Adrenal gland (tissue), 12 donors: ENCODE data around the gene TRIO. TPM values are rescaled to one million over a fixed set of nuclear protein-coding genes. Genes with fewer than 3 reads are reported as not detected.

Source experiments
- DNase-seq, 7 donors: peaks; one replicate each; pipeline ENCODE4 v3.0.0-alpha.2; 2019 to 2020
- H3K27ac ChIP-seq, 5 donors: fragments of 200-600 bp; sonication (generic) in 4 of 5; 1 replicate in 3 of 5; 2 replicates in 2 of 5; pipeline versions ENCODE4 v1.5.1 to v1.8.0; 2016 to 2020; ENCODE audit warnings: mild to moderate bottlenecking in 1 of 5
- H3K27me3 ChIP-seq: fragments of 200-600 bp; 2 replicates; pipeline ENCODE4 v1.8.0; 2021
- H3K36me3 ChIP-seq, 2 donors: fragments of 200-600 bp; replicated peaks in 1 of 2; 1 replicate in 1 of 2; 2 replicates in 1 of 2; pipeline versions ENCODE4 v1.5.1 to v1.8.0; 2018 to 2022
- H3K4me1 ChIP-seq, 2 donors: fragments of 200-600 bp; replicated peaks in 1 of 2; 1 replicate in 1 of 2; 2 replicates in 1 of 2; pipeline versions ENCODE4 v1.5.1 to v1.8.0; 2018 to 2021
- H3K4me3 ChIP-seq, 4 donors: fragments of 200-600 bp; sonication (generic) in 3 of 4; one replicate each; pipeline ENCODE4 v1.5.1; 2016 to 2018
- H3K9me3 ChIP-seq, 3 donors: fragments of 200-600 bp; sonication (generic) in 1 of 3; replicated peaks in 1 of 3; 1 replicate in 2 of 3; 2 replicates in 1 of 3; pipeline versions ENCODE4 v1.5.1 to v1.8.0; 2016 to 2021
- POLR2A ChIP-seq, 2 donors: fragments of 450-650 bp; IDR thresholded peaks; one replicate each; pipeline ENCODE4 v1.6.1; 2017; ENCODE audit warnings: antibody characterized with exemption in 2 of 2, mild to moderate bottlenecking in 2 of 2, moderate library complexity in 1 of 2
- WGBS, 4 donors: extraction: QIAGEN DNeasy Blood & Tissue Kit in 2 of 4; methylation state at CpG; one replicate each; pipeline versions ENCODE4 v1.1.5 to v1.1.7; 2013 to 2017; 5-methylcytosine and 5-hydroxymethylcytosine counted together
- intact Hi-C, 2 donors: fragments of 100-400 bp; cut with DNase I; formaldehyde crosslinking; loops; one replicate each; pipeline versions ENCODE4 v1.14.1 to v1.15.0; 2022 to 2023
- polyA plus RNA-seq, 3 donors: library from polyadenylated mRNA; stranded (reverse); fragments of 200-250 nt in 2 of 3; fragments of 350-450 nt in 1 of 3; fragmentation: Illumina TruSeq in 1 of 3; extraction: RNeasy Lipid Tissue Mini Kit (QIAGEN cat#74804) in 1 of 3; gene quantifications; one replicate each; pipeline ENCODE4 v1.2.3, GENCODE V29; 2013 to 2014
- total RNA-seq, 9 donors: library from RNA; depleted of rRNA in 4 of 9; stranded (reverse); fragments of >200 nt in 4 of 9; fragments of 120-200 nt in 1 of 9; fragmentation: NEBNext Ultra II Directional in 1 of 9; extraction: Animal tissue kit (Norgen Biotek cat#: 25700) in 1 of 9; gene quantifications; one replicate each; pipeline versions ENCODE4 v1.1.0 to v1.2.4, GENCODE V29; 2013 to 2023
- TF ChIP-seq, protein P1 (sequence below), 6 experiments: fragments of 450-650 bp in 4 of 6; fragments of 200-600 bp in 2 of 6; sonication (generic) in 1 of 6; IDR thresholded peaks; 1 replicate in 5 of 6; 2 replicates in 1 of 6; pipeline versions ENCODE4 v1.5.1 to v1.8.0; 2016 to 2021; ENCODE audit warnings: antibody characterized with exemption in 6 of 6, mild to moderate bottlenecking in 2 of 6, moderate library complexity in 1 of 6
- donor health status: healthy with polysubstance abuse.
- donor health status: Bipolar disorder and iron deficiency.
- donor health status: DM: yes; HTN: yes; CAD: no.
- donor health status: DM: no; HTN: no; CAD: no.
- donor health status: DM: no; HTN: no; CAD: no.
- donor health status: DM: yes; HTN: yes; CAD: no.

Gene TRIO
- total and polyA plus RNA-seq, 12 donors: 27.3 to 109 (median 72.4) TPM

DNA sequence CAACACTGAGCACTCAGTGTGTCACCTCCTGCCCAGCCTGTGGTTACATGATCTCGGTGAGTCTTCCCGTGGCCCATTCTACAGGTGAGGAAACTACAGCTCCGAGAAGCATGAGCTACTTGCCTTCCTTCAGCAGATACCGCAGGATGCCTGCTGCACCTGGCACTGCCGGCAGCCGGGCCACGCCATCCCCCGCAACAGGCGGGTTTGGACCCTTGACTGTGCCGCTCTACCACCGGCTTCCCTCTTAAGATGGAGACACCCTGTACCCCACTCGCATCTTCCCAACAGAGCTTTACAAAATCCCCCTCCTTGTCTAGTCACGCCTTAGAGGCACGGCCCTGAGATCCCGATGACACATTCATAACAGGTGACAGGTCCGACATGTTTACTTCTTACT lies 363.5 kb downstream of the TRIO start:
- H3K4me1 ChIP-seq: no peaks in the 10 kb centered on the region
- no peak overlapping the region for H3K27ac ChIP-seq
- H3K9me3 ChIP-seq: no peaks in the 10 kb centered on the region
- DNase-seq: no peak
- no peak overlapping the region for H3K4me3 ChIP-seq
- 92 to 96% (median 95%) methylated on average over 14 to 16 of the region's 16 CpGs for WGBS, 4 donors
- TF ChIP-seq POLR2A (IDR thresholded peaks at IDR 0.05): no peak
- TF ChIP-seq, protein P1, sequence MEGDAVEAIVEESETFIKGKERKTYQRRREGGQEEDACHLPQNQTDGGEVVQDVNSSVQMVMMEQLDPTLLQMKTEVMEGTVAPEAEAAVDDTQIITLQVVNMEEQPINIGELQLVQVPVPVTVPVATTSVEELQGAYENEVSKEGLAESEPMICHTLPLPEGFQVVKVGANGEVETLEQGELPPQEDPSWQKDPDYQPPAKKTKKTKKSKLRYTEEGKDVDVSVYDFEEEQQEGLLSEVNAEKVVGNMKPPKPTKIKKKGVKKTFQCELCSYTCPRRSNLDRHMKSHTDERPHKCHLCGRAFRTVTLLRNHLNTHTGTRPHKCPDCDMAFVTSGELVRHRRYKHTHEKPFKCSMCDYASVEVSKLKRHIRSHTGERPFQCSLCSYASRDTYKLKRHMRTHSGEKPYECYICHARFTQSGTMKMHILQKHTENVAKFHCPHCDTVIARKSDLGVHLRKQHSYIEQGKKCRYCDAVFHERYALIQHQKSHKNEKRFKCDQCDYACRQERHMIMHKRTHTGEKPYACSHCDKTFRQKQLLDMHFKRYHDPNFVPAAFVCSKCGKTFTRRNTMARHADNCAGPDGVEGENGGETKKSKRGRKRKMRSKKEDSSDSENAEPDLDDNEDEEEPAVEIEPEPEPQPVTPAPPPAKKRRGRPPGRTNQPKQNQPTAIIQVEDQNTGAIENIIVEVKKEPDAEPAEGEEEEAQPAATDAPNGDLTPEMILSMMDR (IDR thresholded peaks at IDR 0.05): no peak
- H3K36me3 ChIP-seq: peaks cover 0 to 44% of the 10 kb centered on the region in 2 donors
- intact Hi-C loops: no loop called here
- no peaks in the 10 kb centered on the region for H3K27me3 ChIP-seq

DNA sequence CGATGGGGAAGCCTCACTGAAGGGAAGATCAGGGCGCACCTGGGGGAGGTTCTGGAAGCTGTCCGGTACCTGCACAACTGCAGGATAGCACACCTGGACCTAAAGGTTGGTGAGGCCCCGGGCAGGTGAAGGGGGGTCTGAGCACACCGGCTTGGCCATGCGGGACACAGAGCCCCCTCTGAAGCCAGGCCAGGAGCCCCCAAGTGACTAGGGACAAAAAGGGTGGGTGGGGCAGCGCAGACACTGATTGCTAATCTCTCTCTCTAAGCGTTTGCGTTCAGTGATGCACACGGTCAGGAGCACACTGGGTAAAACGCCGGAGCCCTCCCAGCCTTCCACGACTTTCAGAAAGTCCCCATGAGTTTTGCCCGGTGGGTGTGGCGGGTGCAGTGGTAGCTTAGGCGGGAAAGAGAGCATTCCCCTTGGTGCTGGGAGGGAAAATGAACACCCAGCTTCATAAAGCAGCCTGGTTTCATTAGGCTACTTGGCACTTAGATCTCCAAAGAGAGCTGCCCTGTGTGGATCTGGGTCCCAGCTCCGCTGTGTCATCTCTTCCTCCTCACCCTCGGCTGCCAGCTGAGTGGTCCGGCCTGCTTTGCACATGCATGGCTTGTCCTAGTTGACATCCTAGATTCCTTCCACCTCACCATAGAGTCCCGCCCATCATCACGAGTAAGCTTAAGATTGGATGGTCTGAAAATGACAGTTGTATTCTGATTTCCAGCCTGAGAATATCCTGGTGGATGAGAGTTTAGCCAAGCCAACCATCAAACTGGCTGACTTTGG lies 364.2 kb downstream of the TRIO start:
- intact Hi-C loops: no loop called here
- H3K4me3 ChIP-seq: no peak overlapping the region
- no peaks in the 10 kb centered on the region for H3K4me1 ChIP-seq
- H3K36me3 ChIP-seq: peaks cover 0 to 38% of the 10 kb centered on the region in 2 donors
- no peak for DNase-seq
- TF ChIP-seq, protein P1 (IDR thresholded peaks at IDR 0.05): no peak
- no peak for TF ChIP-seq POLR2A (IDR thresholded peaks at IDR 0.05)
- whole genome bisulfite sequencing, 4 donors: 92 to 95% (median 95%) methylated on average over 16 to 21 of the region's 21 CpGs
- H3K9me3 ChIP-seq: no peaks in the 10 kb centered on the region
- no peaks in the 10 kb centered on the region for H3K27me3 ChIP-seq
- H3K27ac ChIP-seq: no peak overlapping the region

DNA sequence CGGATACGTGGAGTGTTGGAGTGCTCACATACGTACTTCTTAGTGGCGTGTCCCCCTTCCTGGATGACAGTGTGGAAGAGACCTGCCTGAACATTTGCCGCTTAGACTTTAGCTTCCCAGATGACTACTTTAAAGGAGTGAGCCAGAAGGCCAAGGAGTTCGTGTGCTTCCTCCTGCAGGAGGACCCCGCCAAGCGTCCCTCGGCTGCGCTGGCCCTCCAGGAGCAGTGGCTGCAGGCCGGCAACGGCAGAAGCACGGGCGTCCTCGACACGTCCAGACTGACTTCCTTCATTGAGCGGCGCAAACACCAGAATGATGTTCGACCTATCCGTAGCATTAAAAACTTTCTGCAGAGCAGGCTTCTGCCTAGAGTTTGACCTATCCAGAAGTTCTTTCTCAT lies 364.9 kb downstream of the TRIO start:
- intact Hi-C loops: no loop called here
- H3K9me3 ChIP-seq: no peaks in the 10 kb centered on the region
- no peak overlapping the region for H3K27ac ChIP-seq
- peaks cover 0 to 31% of the 10 kb centered on the region in 2 donors for H3K36me3 ChIP-seq
- no peak overlapping the region for H3K4me3 ChIP-seq
- H3K27me3 ChIP-seq: no peaks in the 10 kb centered on the region
- TF ChIP-seq POLR2A (IDR thresholded peaks at IDR 0.05): no peak
- TF ChIP-seq, protein P1 (IDR thresholded peaks at IDR 0.05): no peak
- 95 to 97% (median 96%) methylated on average over 9 to 20 of the region's 20 CpGs for WGBS, 4 donors
- no peak for DNase-seq
- no peaks in the 10 kb centered on the region for H3K4me1 ChIP-seq

DNA sequence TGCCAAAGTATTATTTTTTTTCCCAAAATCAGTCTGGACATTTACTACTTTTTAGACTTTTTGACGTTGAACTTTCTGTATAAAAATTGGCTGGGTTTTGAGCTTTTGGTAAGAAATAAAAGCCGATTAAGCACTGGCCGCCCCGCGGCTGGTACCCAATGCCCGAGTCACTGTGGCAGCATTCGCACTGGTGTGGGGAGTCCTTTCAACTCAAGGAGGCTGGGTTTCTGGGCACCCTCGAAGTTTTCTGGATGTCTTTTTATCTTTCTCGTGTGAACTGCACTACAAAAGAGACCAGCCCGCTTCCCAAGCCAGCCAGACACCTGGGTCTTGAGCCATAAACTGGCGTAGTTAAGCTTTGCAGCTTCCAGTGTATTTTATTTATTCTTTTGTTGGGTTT lies 366.4 kb downstream of the TRIO start:
- H3K27me3 ChIP-seq: no peaks in the 10 kb centered on the region
- intact Hi-C loops: no loop called here
- peaks cover 0 to 16% of the 10 kb centered on the region in 2 donors for H3K36me3 ChIP-seq
- no peak overlapping the region for H3K4me3 ChIP-seq
- H3K4me1 ChIP-seq: no peaks in the 10 kb centered on the region
- no peak overlapping the region for H3K27ac ChIP-seq
- WGBS, 4 donors: 72 to 91% (median 78%) methylated on average over 11 of the region's 11 CpGs
- no peak for DNase-seq
- TF ChIP-seq, protein P1 (IDR thresholded peaks at IDR 0.05): no peak
- TF ChIP-seq POLR2A (IDR thresholded peaks at IDR 0.05): no peak
- no peaks in the 10 kb centered on the region for H3K9me3 ChIP-seq
